ENCODE data around the gene ARHGEF4.

ARHGEF4 gene

DNA sequence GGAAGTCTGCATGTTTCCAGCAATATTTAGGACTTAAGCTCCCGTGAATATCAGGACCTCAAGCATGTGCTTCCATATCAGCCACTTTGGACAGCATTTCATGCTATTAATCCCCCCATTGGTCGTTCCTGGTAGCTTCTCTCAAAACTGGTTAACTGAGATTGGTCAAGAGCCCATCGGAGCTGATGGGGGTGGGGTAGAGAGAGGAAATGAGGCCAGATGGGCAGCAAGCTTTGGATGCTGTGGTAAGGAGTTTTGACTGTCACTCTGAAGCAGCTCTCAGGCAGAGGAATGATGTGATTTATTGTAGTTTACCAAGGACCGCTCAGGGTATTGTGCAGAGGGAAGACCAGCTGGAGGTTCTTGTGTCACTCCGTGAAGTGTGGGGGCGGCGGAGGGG lies 174.8 kb downstream of the ARHGEF4 start:
- no peak for DNase-seq (ENCODE audit: low read depth in 2 of 2)

- DNase-seq (ENCODE audit: low read depth in 2 of 2): no peak
Measured at GRCh38 chr2:131014141-131014540, 177.4 kb downstream of the ARHGEF4 start.

DNA sequence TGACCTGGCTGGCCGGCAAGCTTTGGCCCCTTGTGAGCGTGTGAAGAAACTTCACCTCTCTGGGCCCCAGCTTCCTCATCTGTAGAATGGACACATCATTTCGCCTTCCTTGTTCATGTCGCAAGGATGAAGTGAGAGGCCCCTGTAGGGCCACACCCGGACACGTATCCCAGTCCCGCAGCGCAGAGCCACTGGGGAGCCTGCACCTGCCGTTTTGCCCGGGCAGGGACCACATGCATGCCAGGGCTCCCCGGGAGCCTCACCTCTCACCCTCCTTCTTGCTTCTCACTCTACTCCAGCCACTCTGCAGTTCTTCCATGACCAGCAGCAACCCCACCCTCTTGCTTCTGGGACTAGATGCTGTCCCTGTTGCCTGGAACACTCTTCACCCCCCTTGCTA lies 179.1 kb downstream of the ARHGEF4 start:
- DNase-seq (ENCODE audit: low read depth in 2 of 2): no peak

DNA sequence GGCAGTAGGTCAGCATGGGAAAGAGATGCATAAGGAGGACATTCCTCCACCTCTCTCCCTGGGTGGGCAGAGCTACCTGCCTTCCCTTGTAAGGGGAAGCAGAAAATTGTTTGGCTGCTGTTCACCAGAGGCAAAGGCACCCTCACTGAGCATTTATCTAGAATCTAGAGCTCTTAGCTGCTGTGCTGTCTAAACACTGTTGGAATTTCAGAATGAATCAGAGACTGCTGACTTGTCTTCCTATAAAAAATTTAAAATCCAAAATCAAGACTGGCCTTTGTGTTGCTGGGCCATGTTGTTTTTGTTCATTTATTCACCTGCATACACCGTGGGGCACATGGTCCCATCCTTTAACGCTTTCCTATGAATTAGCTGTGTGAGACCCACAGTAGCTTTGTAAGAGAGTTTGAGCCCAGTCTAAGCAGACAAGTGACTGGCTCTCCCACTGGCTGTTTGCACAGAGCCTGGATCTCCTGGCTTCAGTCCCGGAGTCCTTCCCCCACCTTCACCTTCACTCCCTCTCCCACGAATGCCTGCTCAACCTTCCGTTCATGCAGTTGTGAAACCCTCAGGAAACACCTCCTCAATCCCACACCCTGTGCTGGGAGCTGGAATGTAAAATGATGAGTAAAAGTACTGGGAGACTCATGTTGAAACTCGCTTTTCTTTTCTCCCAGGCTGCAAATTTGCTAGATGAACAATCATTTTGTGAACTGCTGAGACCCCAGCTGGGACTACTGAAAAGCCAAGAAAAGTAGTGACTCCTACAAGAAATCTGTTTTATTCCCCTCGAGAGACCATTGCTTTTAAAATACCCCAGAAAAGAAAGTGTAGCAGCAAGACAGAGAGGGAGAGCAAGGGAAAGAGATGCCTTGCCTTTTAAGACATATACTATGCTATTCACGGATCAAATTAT lies 180.4 kb downstream of the ARHGEF4 start:
- DNase-seq (ENCODE audit: low read depth in 2 of 2): peak in 1 of 2 experiments; percentile 11

GRCh38 chr2:131022731-131023130 lies 186.0 kb downstream of the ARHGEF4 start:
- no peak for DNase-seq (ENCODE audit: low read depth in 2 of 2)

- no peak for DNase-seq (ENCODE audit: low read depth in 2 of 2)
Measured at GRCh38 chr2:131023758-131024157, 187.0 kb downstream of the ARHGEF4 start.

DNA sequence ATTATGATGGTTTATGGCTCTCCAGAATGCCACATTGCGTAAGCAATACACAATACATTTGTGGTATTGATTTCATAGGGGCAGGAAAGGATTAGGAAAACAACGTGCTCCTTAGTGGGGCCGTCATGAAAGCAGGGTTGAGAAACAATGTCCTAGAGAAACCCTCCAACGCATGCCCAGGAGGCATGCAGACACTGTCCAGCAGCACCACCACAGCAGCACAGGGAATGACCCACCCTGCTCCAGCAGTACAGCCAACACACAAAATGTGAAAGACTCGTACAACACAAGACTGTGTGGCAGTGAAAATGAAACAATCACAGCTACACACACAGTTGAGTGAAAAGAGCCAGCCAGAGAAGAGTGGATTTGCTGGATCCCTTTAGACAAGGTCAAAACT lies 190.2 kb downstream of the ARHGEF4 start:
- DNase-seq (ENCODE audit: low read depth in 2 of 2): no peak

- DNase-seq (ENCODE audit: low read depth in 2 of 2): no peak
Measured at GRCh38 chr2:131027566-131028528, 191.1 kb downstream of the ARHGEF4 start.

DNA sequence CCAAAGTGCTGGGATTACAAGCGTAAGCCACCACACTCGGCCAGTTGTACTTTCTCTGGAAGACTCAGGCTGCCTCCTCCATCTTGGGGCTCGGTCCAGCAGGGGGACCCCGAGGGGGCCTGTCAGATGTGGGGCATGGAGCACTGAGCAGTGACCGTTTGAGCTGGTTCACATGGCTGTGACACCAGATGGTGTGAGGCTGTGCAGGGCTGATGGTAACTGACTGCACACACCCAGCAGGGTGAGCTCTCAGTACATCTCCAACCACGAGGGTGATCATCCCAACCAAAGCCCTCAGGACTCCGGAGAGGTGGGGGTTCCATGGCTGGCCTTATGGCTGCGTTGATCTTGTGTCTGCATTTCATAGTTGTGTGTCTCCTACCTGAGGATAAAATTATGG lies 193.1 kb downstream of the ARHGEF4 start:
- DNase-seq (ENCODE audit: low read depth in 2 of 2): no peak

DNA sequence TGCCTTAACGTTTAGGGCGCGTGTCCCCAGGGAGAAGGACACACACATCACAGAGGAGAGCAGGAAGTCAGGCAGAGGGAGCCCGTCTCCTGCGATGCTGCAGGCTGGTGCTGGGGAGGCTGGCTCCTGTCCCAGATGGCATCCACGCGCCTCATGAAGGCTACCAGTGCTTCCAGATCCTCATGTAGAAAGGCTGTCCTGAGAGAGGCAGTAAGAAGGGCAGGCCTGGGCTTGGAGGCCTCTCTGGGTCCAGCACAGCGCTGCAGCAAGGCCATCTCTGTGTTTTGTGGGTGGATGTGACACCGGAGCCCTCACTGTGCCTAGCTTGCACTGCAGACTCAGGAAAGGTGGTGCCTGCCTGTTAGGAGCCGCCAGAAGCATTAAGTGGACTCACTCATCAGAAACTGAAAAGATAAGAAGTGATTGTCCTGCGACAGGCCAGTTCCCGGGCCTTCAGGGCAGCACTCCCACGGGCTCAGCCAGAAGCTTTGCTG lies 193.8 kb downstream of the ARHGEF4 start:
- DNase-seq (ENCODE audit: low read depth in 2 of 2): no peak

GRCh38 chr2:131031431-131031841 lies 194.7 kb downstream of the ARHGEF4 start:
- DNase-seq (ENCODE audit: low read depth in 2 of 2): no peak

DNA sequence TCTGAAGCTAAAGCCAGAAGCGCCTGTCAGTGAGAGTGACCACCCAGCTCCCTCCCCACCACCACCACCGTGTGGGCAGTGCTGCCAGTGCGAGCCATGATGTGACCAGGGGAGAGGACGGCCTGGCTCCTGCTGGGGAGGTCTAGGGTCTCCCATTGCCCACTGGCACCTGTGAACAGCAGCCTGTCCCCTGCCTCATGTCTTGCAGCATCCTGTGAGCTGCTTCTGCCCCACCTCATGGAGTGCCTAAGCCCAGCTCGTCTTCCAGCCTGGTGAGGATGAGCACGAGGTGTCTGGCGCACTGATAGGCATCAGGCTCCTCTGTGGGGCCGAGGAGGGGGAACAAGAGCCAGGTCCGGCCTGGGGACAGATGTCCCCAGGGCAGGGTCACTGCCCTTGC lies 195.2 kb downstream of the ARHGEF4 start:
- DNase-seq (ENCODE audit: low read depth in 2 of 2): no peak

DNA sequence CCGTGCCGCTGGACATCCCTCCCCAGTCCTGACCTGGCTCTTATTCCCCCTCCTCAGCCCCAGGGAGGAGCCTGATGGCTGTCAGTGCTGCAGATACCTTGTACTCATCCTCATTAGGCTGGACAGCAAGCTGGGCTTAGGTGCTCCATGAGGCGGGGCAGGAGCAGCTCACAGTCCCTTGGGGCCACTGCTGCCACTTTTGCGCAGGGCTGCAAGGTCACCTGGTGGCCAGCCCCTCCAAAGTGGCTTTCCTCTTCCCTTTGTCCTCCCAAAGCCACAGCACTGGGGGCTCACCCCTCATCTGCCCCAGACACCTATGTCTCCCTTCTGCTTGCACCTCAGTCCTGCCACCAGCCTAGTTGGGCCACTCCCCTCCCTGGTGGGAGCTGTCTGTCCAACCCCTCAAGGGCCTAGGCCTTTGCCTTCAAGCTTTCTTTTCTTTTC lies 195.7 kb downstream of the ARHGEF4 start:
- no peak for DNase-seq (ENCODE audit: low read depth in 2 of 2)

GRCh38 chr2:131033786-131034121 lies 197.0 kb downstream of the ARHGEF4 start:
- no peak for DNase-seq (ENCODE audit: low read depth in 2 of 2)

GRCh38 chr2:131034122-131035051 lies 197.7 kb downstream of the ARHGEF4 start:
- no peak for DNase-seq (ENCODE audit: low read depth in 2 of 2)

- no peak for DNase-seq (ENCODE audit: low read depth in 2 of 2)
Measured at GRCh38 chr2:131035112-131035825, 198.6 kb downstream of the ARHGEF4 start.

- DNase-seq (ENCODE audit: low read depth in 2 of 2): no peak
Measured at GRCh38 chr2:131035826-131036231, 199.1 kb downstream of the ARHGEF4 start.

GRCh38 chr2:131036269-131036668 lies 199.6 kb downstream of the ARHGEF4 start:
- no peak for DNase-seq (ENCODE audit: low read depth in 2 of 2)

DNA sequence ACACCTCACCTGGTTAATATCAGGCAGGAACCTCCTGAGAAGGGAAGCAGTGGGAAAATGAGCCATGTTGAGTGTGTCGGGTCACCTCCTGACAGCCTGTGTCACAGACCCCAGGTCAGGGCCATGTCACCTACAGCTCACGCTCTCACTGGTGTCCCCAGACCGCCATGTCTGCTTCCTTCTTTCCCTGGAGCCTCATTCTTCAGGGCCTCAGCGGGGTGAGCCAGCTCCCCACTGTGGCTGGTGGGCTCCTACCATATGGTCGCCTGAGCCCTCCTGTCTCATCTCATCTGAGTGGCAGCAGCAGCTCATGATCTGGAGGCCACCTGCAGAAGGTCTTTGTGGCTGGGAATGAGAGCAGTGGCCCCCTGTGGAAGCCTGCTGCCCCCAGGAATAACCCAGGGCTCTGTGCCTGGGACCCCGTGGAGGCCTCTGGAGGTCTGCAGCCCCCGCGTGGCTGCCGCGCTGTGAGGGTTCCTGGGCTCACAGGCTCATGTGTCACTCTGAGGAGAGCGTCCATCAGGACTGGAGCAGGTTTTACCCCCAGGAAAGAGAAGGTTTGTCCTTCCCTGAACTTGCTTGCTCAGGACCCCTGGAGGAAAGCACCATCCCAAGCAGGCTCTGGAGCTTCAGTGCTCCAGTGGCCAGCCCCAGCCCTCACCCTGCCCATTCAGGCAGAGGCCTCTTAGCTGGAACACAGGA lies 200.1 kb downstream of the ARHGEF4 start:
- no peak for DNase-seq (ENCODE audit: low read depth in 2 of 2)

Data from fibroblast of skin of left biceps (primary cell).